ENCODE results near the gene EIF4H. TPM values are rescaled to one million over a fixed set of nuclear protein-coding genes. Genes with fewer than 3 reads are reported as not detected.

Gene EIF4H
- polyA plus RNA-seq, 1 donor (not counting 4 experiments of a cell fraction or from before 2014, with no cell fraction given): 340 TPM

- H3K36me3 ChIP-seq (ENCODE audit: control insufficient read depth in 2 of 2, extremely low read depth in 1 of 2, insufficient read depth in 2 of 2, low read length in 2 of 2): peaks cover 14 to 43% of the 10 kb centered on the region in 2 experiments
- FAIRE-seq (no peak), DNase-seq (ENCODE audit: low read depth, low spot score) (peak; percentile 21)
- dilution Hi-C loops (cut with MboI; ENCODE audit: extremely low pct_ligation_motif_present, low sequenced_read_pairs): no loop called here
- no peak overlapping the region for H3K4me3 ChIP-seq (ENCODE audit: control insufficient read depth in 2 of 3, extremely low read depth in 1 of 3, insufficient read depth in 2 of 3, low read depth in 1 of 3, low read length in 3 of 3)
- peak overlapping the region; percentile 18 for H3K4me2 ChIP-seq (ENCODE audit: control insufficient read depth, extremely low read depth, insufficient read depth, low read depth, low read length)
- no peak overlapping the region for H3K9ac ChIP-seq (ENCODE audit: control insufficient read depth, extremely low read depth, insufficient read depth, low read length)
- no peaks in the 10 kb centered on the region for H3K27me3 ChIP-seq (ENCODE audit: control insufficient read depth, extremely low read depth, insufficient read depth, low read length)
- peaks cover 30% of the 10 kb centered on the region for H3K4me1 ChIP-seq (ENCODE audit: control insufficient read depth, extremely low read depth, insufficient read depth, low read length)
- H3K27ac ChIP-seq (ENCODE audit: control insufficient read depth, insufficient read depth, low read length): no peak overlapping the region
- no peak overlapping the region for H2AFZ ChIP-seq (ENCODE audit: control insufficient read depth, low read length)
- no peaks in the 10 kb centered on the region for H3K9me3 ChIP-seq (ENCODE audit: control insufficient read depth, low read depth, low read length)
- peaks cover 5% of the 10 kb centered on the region for H3K9me1 ChIP-seq (ENCODE audit: control insufficient read depth, extremely low read depth, insufficient read depth, low read length)
- no peak for TF ChIP-seq EZH2 (IDR thresholded peaks at IDR 0.05; ENCODE audit: low read length)
- TF ChIP-seq CTCF (optimal IDR thresholded peaks at IDR 0.05 in 1 of 3, IDR thresholded peaks at IDR 0.05 in 1 of 3, conservative IDR thresholded peaks at IDR 0.05 in 1 of 3; ENCODE audit: extremely low read depth in 1 of 3, insufficient read depth in 2 of 3, low read length in 3 of 3): peak; percentile 34 to 63 (median 62)
- peaks cover 77% of the 10 kb centered on the region for H4K20me1 ChIP-seq (ENCODE audit: control insufficient read depth, extremely low read depth, insufficient read depth, low read length)
- H3K79me2 ChIP-seq (ENCODE audit: control insufficient read depth, insufficient read depth, low read length): peaks cover 99% of the 10 kb centered on the region
Observed at GRCh38 chr7:74183653-74184450, 9.7 kb downstream of the EIF4H start.

- H3K27me3 ChIP-seq (ENCODE audit: control insufficient read depth, extremely low read depth, insufficient read depth, low read length): no peaks in the 10 kb centered on the region
- no peak for TF ChIP-seq CTCF (optimal IDR thresholded peaks at IDR 0.05 in 1 of 3, IDR thresholded peaks at IDR 0.05 in 1 of 3, conservative IDR thresholded peaks at IDR 0.05 in 1 of 3; ENCODE audit: extremely low read depth in 1 of 3, insufficient read depth in 2 of 3, low read length in 3 of 3)
- no peak for TF ChIP-seq EZH2 (IDR thresholded peaks at IDR 0.05; ENCODE audit: low read length)
- DNase-seq (ENCODE audit: low read depth, low spot score) (no peak), FAIRE-seq (no peak)
- H3K9me3 ChIP-seq (ENCODE audit: control insufficient read depth, low read depth, low read length): no peaks in the 10 kb centered on the region
- H3K27ac ChIP-seq (ENCODE audit: control insufficient read depth, insufficient read depth, low read length): no peak overlapping the region
- no peak overlapping the region for H3K4me2 ChIP-seq (ENCODE audit: control insufficient read depth, extremely low read depth, insufficient read depth, low read depth, low read length)
- H3K79me2 ChIP-seq (ENCODE audit: control insufficient read depth, insufficient read depth, low read length): peaks cover 99% of the 10 kb centered on the region
- H2AFZ ChIP-seq (ENCODE audit: control insufficient read depth, low read length): no peak overlapping the region
- peaks cover 71% of the 10 kb centered on the region for H4K20me1 ChIP-seq (ENCODE audit: control insufficient read depth, extremely low read depth, insufficient read depth, low read length)
- H3K9ac ChIP-seq (ENCODE audit: control insufficient read depth, extremely low read depth, insufficient read depth, low read length): no peak overlapping the region
- peaks cover 22 to 43% of the 10 kb centered on the region in 2 experiments for H3K36me3 ChIP-seq (ENCODE audit: control insufficient read depth in 2 of 2, extremely low read depth in 1 of 2, insufficient read depth in 2 of 2, low read length in 2 of 2)
- dilution Hi-C loops (cut with MboI; ENCODE audit: extremely low pct_ligation_motif_present, low sequenced_read_pairs): no loop called here
- peaks cover 5% of the 10 kb centered on the region for H3K9me1 ChIP-seq (ENCODE audit: control insufficient read depth, extremely low read depth, insufficient read depth, low read length)
- H3K4me3 ChIP-seq (ENCODE audit: control insufficient read depth in 2 of 3, extremely low read depth in 1 of 3, insufficient read depth in 2 of 3, low read depth in 1 of 3, low read length in 3 of 3): no peak overlapping the region
- H3K4me1 ChIP-seq (ENCODE audit: control insufficient read depth, extremely low read depth, insufficient read depth, low read length): peaks cover 27% of the 10 kb centered on the region
Observed at GRCh38 chr7:74185016-74185415, 10.9 kb downstream of the EIF4H start.

All from keratinocyte (primary cell).